Activated CD4-positive, alpha-beta T cell treated with anti-CD3 and anti-CD28 coated beads, Interleukin-2, amount 50 U/mL, for 4 hours (primary cell): ENCODE measurements around the gene SMARCD3.

ENCODE experiments used
- DNase-seq, 2 experiments: peaks; one replicate each; pipeline ENCODE4 v3.0.0-alpha.2; 2020

Gene SMARCD3

GRCh38 chr7:151233804-151234203, 14.7 kb downstream of the SMARCD3 start:
- DNase-seq = no peak

GRCh38 chr7:151232917-151233701, 15.4 kb downstream of the SMARCD3 start:
- DNase-seq = peak; percentile 72 to 78

- DNase-seq = peak; percentile 83
Observed at GRCh38 chr7:151232091-151232916, 16.2 kb downstream of the SMARCD3 start, which contains the start of gene CHPF2. CHPF2 (plus strand) TSS chr7:151232483; CDS start chr7:151234012, 1,529 bp downstream.

- DNase-seq = no peak
Observed at GRCh38 chr7:151231080-151231479, 17.4 kb downstream of the SMARCD3 start.

- DNase-seq = no peak
Observed at GRCh38 chr7:151229249-151229648, 19.2 kb downstream of the SMARCD3 start.

- DNase-seq = no peak
Observed at GRCh38 chr7:151228024-151228866, 20.2 kb downstream of the SMARCD3 start.

GRCh38 chr7:151226875-151227782, 21.4 kb downstream of the SMARCD3 start, which contains the start of gene ABCF2:
ABCF2 (minus strand) TSS chr7:151227205; CDS start chr7:151226458, 747 bp downstream.
- DNase-seq = peak; percentile 98 to 99

- DNase-seq = no peak
Observed at GRCh38 chr7:151226560-151226874, 22.0 kb downstream of the SMARCD3 start.

GRCh38 chr7:151225948-151226510, 22.5 kb downstream of the SMARCD3 start:
- DNase-seq = no peak

GRCh38 chr7:151223728-151224127, 24.8 kb downstream of the SMARCD3 start:
- no peak for DNase-seq

- no peak for DNase-seq
Observed at GRCh38 chr7:151218170-151218569, 30.3 kb downstream of the SMARCD3 start.

- no peak for DNase-seq
Observed at GRCh38 chr7:151215396-151215795, 33.1 kb downstream of the SMARCD3 start.

GRCh38 chr7:151213826-151214225, 34.7 kb downstream of the SMARCD3 start:
- no peak for DNase-seq

- no peak for DNase-seq
Observed at GRCh38 chr7:151212626-151213025, 35.9 kb downstream of the SMARCD3 start.

- DNase-seq = no peak
Observed at GRCh38 chr7:151211155-151211772, 37.2 kb downstream of the SMARCD3 start.

- DNase-seq = no peak
Observed at GRCh38 chr7:151210087-151210854, 38.2 kb downstream of the SMARCD3 start, which contains the start of gene H2BK1. H2BK1 (minus strand) TSS chr7:151210488; CDS start chr7:151210318, 170 bp downstream.

- no peak for DNase-seq
Observed at GRCh38 chr7:151209588-151209987, 38.9 kb downstream of the SMARCD3 start.

- DNase-seq = no peak
Observed at GRCh38 chr7:151208253-151208862, 40.1 kb downstream of the SMARCD3 start.

- no peak for DNase-seq
Observed at GRCh38 chr7:151207804-151208203, 40.7 kb downstream of the SMARCD3 start.

- DNase-seq = no peak
Observed at GRCh38 chr7:151207315-151207714, 41.2 kb downstream of the SMARCD3 start.
